Mesothelial cell of epicardium (in vitro differentiated cells): ENCODE results near the gene DUOX1. TPM values are rescaled to one million over a fixed set of nuclear protein-coding genes. Genes with fewer than 3 reads are reported as not detected.
A peak's percentile ranks its signal among the peaks of the same experiment; 100 is the strongest.
"Not testable (repeated sequence)": the region's sequence is repeated elsewhere in the genome, so short reads cannot be mapped to it uniquely, and the experiment has no call there.

Source experiments
- DNase-seq, 2 experiments: peaks; one replicate each; pipeline ENCODE4 v3.0.0; 2021; ENCODE audit warnings: low spot score in 2 of 2; ENCODE audit not compliant: unreplicated experiment in 2 of 2
- H3K27ac Mint-ChIP-seq: 2 replicates; pipeline ENCODE4 v1.8.0; 2021; ENCODE audit warnings: mixed read lengths
- H3K27me3 Mint-ChIP-seq: 2 replicates; pipeline ENCODE4 v1.8.0; 2021; ENCODE audit warnings: low read depth, mixed read lengths
- H3K36me3 Mint-ChIP-seq: 2 replicates; pipeline ENCODE4 v1.8.0; 2021; ENCODE audit warnings: mixed read lengths
- H3K4me1 Mint-ChIP-seq: 2 replicates; pipeline ENCODE4 v1.8.0; 2021; ENCODE audit warnings: mixed read lengths
- H3K4me3 Mint-ChIP-seq: 2 replicates; pipeline ENCODE4 v1.8.0; 2021; ENCODE audit warnings: mild to moderate bottlenecking, moderate library complexity, mixed read lengths
- H3K9me3 Mint-ChIP-seq: 2 replicates; pipeline ENCODE4 v1.8.0; 2021; ENCODE audit warnings: mixed read lengths
- total RNA-seq: library from RNA; stranded (reverse); gene quantifications from 3 replicates; pipeline ENCODE4 v1.2.1, GENCODE V29; 2021
- TF ChIP-seq, protein P1 (sequence below): fragments of 200-600 bp; sonication (generic); IDR thresholded peaks from one replicate; pipeline ENCODE4 v1.5.0; 2021; ENCODE audit warnings: antibody characterized with exemption; ENCODE audit not compliant: unreplicated experiment

DUOX1 gene
- total RNA-seq, 1 donor from 2014 or later, result 7.2 TPM

DNA sequence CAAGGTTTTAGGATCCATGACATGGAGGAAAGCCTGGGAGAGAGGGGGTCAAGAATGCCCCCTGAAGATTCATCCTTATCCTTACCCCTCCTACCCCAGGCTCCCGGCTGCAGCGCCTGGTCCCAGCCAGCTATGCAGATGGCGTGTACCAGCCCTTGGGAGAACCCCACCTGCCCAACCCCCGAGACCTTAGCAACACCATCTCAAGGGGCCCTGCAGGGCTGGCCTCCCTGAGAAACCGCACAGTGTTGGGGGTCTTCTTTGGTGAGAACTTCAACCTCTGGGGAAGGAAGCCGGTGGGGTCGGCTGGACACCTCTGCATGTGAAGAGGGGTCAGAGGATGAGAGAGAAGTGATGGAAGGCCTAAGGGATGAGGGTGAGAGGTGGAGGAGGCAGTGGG lies 4.3 kb downstream of the DUOX1 start:
- Mint-ChIP-seq H3K27me3 (peaks cover 75% of the 10 kb centered on the region), H3K36me3 (no peaks in the 10 kb centered on the region), H3K9me3 (no peaks in the 10 kb centered on the region), H3K27ac (no peak overlapping the region), H3K4me3 (no peak overlapping the region), H3K4me1 (peaks cover 16% of the 10 kb centered on the region)
- no peak for DNase-seq
- TF ChIP-seq, protein P1, sequence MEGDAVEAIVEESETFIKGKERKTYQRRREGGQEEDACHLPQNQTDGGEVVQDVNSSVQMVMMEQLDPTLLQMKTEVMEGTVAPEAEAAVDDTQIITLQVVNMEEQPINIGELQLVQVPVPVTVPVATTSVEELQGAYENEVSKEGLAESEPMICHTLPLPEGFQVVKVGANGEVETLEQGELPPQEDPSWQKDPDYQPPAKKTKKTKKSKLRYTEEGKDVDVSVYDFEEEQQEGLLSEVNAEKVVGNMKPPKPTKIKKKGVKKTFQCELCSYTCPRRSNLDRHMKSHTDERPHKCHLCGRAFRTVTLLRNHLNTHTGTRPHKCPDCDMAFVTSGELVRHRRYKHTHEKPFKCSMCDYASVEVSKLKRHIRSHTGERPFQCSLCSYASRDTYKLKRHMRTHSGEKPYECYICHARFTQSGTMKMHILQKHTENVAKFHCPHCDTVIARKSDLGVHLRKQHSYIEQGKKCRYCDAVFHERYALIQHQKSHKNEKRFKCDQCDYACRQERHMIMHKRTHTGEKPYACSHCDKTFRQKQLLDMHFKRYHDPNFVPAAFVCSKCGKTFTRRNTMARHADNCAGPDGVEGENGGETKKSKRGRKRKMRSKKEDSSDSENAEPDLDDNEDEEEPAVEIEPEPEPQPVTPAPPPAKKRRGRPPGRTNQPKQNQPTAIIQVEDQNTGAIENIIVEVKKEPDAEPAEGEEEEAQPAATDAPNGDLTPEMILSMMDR, result no peak

DNA sequence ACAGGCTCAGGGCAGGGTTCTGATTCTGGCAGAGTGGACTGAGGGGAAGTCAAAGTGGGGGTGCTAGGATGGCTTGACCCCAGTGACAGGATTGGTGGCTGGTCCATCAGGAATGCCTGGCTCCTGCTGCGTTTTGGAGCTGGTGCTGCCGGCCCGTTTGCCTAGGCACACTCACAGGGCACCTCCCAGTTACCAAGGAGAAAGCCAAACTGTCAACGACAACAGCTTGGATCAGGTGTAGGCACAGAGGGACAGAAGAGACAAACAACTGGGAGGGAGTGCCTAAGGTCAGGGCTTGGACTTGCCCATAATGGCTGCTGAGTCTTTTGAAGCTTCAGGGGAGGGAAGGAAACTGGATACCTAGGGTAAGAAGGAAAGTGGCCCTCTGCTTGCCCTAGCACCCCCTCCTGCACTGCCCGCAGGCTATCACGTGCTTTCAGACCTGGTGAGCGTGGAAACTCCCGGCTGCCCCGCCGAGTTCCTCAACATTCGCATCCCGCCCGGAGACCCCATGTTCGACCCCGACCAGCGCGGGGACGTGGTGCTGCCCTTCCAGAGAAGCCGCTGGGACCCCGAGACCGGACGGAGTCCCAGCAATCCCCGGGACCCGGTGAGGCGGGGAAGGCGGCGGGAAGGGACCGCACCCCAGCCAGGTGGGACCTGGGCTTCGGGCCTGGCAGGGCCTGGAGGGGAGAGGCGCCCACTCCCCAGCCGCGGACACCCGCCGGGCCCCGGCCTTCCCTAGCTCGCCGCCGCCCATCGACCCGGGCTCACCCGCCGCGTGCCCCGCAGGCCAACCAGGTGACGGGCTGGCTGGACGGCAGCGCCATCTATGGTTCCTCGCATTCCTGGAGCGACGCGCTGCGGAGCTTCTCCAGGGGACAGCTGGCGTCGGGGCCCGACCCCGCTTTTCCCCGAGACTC lies 5.1 kb downstream of the DUOX1 start:
- TF ChIP-seq, protein P1, result no peak
- peak overlapping the region; percentile 34 for H3K4me3 Mint-ChIP-seq
- H3K27ac Mint-ChIP-seq, result no peak overlapping the region
- no peaks in the 10 kb centered on the region for H3K9me3 Mint-ChIP-seq
- H3K4me1 Mint-ChIP-seq, result peaks cover 14% of the 10 kb centered on the region
- DNase-seq, result no peak
- no peaks in the 10 kb centered on the region for H3K36me3 Mint-ChIP-seq
- H3K27me3 Mint-ChIP-seq, result peaks cover 66% of the 10 kb centered on the region

GRCh38 chr15:45135705-45136377 lies 6.0 kb downstream of the DUOX1 start:
- H3K36me3 Mint-ChIP-seq, H3K4me3 Mint-ChIP-seq, DNase-seq, H3K27ac Mint-ChIP-seq, H3K9me3 Mint-ChIP-seq: not testable (repeated sequence)
- H3K27me3 Mint-ChIP-seq, result peaks cover 57% of the 10 kb centered on the region
- peaks cover 14% of the 10 kb centered on the region for H3K4me1 Mint-ChIP-seq

DNA sequence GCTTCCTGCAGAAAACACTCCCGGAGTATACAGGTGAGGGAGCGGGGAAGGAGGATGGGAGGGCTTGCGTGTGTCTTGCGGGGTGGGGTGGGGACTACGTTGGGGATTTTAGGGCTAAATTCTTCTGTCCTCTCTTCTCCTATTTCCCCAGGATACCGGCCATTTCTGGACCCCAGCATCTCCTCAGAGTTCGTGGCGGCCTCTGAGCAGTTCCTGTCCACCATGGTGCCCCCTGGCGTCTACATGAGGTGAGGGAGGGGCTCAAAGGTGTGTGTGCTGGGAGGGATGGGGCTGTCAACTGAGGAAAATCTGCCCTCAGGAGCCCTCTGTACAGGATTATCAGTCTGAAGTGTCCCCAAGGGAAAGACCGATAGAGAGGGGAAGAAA lies 6.6 kb downstream of the DUOX1 start:
- TF ChIP-seq, protein P1, result no peak
- H3K4me1 Mint-ChIP-seq, result peaks cover 14% of the 10 kb centered on the region
- peaks cover 52% of the 10 kb centered on the region for H3K27me3 Mint-ChIP-seq
- H3K27ac Mint-ChIP-seq, result no peak overlapping the region
- no peak overlapping the region for H3K4me3 Mint-ChIP-seq
- H3K9me3 Mint-ChIP-seq, result no peaks in the 10 kb centered on the region
- DNase-seq, result no peak
- no peaks in the 10 kb centered on the region for H3K36me3 Mint-ChIP-seq

- no peak for DNase-seq
- H3K27ac Mint-ChIP-seq, result no peak overlapping the region
- TF ChIP-seq, protein P1, result no peak
- no peaks in the 10 kb centered on the region for H3K9me3 Mint-ChIP-seq
- H3K36me3 Mint-ChIP-seq, result no peaks in the 10 kb centered on the region
- H3K4me1 Mint-ChIP-seq, result peaks cover 14% of the 10 kb centered on the region
- peaks cover 39% of the 10 kb centered on the region for H3K27me3 Mint-ChIP-seq
- no peak overlapping the region for H3K4me3 Mint-ChIP-seq
Measured at GRCh38 chr15:45137703-45138102, 7.9 kb downstream of the DUOX1 start.
